OCI-LY1 (cell line): Measurements from ENCODE around the gene ZDBF2.

Experiments used
- H2AFZ ChIP-seq: fragments of 200-600 bp; sonication (generic), shearing (Covaris generic); 2 replicates; pipeline ENCODE4 v1.6.0; 2014; ENCODE audit warnings: antibody characterized with exemption, mild to moderate bottlenecking, low read length
- H3F3A ChIP-seq: fragments of 200-600 bp; sonication (generic), shearing (Covaris generic); 2 replicates; pipeline ENCODE4 v1.6.0; 2014; ENCODE audit warnings: mild to moderate bottlenecking, antibody characterized with exemption, low read length, moderate library complexity; ENCODE audit not compliant: insufficient read depth
- H3K27ac ChIP-seq: fragments of 200-600 bp; sonication (generic); 2 replicates; pipeline ENCODE4 v1.5.1; 2014; ENCODE audit warnings: low read length, mixed run types, mild to moderate bottlenecking, low read depth; ENCODE audit not compliant: poor library complexity, severe bottlenecking
- H3K27me3 ChIP-seq: fragments of 200-600 bp; sonication (generic); 2 replicates; pipeline ENCODE4 v1.6.0; 2014; ENCODE audit warnings: antibody characterized with exemption, mild to moderate bottlenecking, low read length, moderate library complexity; ENCODE audit not compliant: insufficient read depth
- H3K36me3 ChIP-seq: fragments of 200-600 bp; sonication (generic); 2 replicates; pipeline ENCODE4 v1.6.1; 2014; ENCODE audit warnings: mild to moderate bottlenecking, antibody characterized with exemption, low read length, moderate library complexity, mixed read lengths; ENCODE audit not compliant: insufficient read depth
- H3K4me1 ChIP-seq: fragments of 200-600 bp; sonication (generic); 2 replicates; pipeline ENCODE4 v1.5.1; 2014; ENCODE audit warnings: mild to moderate bottlenecking, low read length, moderate library complexity; ENCODE audit not compliant: insufficient read depth, severe bottlenecking
- H3K4me2 ChIP-seq: fragments of 200-600 bp; sonication (generic), shearing (Covaris generic); 2 replicates; pipeline ENCODE4 v1.6.1; 2014; ENCODE audit warnings: low read length
- H3K4me3 ChIP-seq: fragments of 200-600 bp; sonication (generic); 2 replicates; pipeline ENCODE4 v1.5.1; 2014; ENCODE audit warnings: low read length, low read depth, mild to moderate bottlenecking, mixed read lengths; ENCODE audit not compliant: poor library complexity, severe bottlenecking
- H3K79me2 ChIP-seq: fragments of 200-600 bp; shearing (Covaris generic); 2 replicates; pipeline ENCODE4 v1.6.1; 2016; ENCODE audit warnings: mixed run types, low read length, mixed read lengths; ENCODE audit not compliant: insufficient read depth
- H3K9ac ChIP-seq: fragments of 200-600 bp; sonication (generic), shearing (Covaris generic); 2 replicates; pipeline ENCODE4 v1.6.1; 2014; ENCODE audit warnings: mild to moderate bottlenecking, low read length, mixed read lengths
- H3K9me2 ChIP-seq: fragments of 200-600 bp; sonication (generic), shearing (Covaris generic); 2 replicates; pipeline ENCODE4 v1.6.1; 2014; ENCODE audit warnings: low read depth, mild to moderate bottlenecking, low read length, mixed read lengths
- H3K9me3 ChIP-seq: fragments of 200-600 bp; shearing (Covaris generic); 2 replicates; pipeline ENCODE4 v1.6.1; 2014; ENCODE audit warnings: low read length, mixed read lengths
- H4K20me1 ChIP-seq: fragments of 200-600 bp; sonication (generic), shearing (Covaris generic); 2 replicates; pipeline ENCODE4 v1.6.0; 2016; ENCODE audit warnings: mild to moderate bottlenecking, low read length; ENCODE audit not compliant: insufficient read depth
- CTCF ChIP-seq: fragments of 200-600 bp; sonication (generic), shearing (Covaris generic); IDR thresholded peaks from 2 replicates; pipeline ENCODE4 v1.5.1; 2017; ENCODE audit warnings: mild to moderate bottlenecking, antibody characterized with exemption, low read length, moderate library complexity, mixed read lengths
- EZH2 ChIP-seq: fragments of 200-600 bp; sonication (generic), shearing (Covaris generic); IDR thresholded peaks from 2 replicates; pipeline ENCODE4 v1.8.0; 2017; ENCODE audit warnings: borderline replicate concordance, mixed run types, mild to moderate bottlenecking, antibody characterized with exemption, low read length, moderate library complexity, mixed read lengths

The ZDBF2 gene

GRCh38 chr2:206336861-206337260, 62.4 kb downstream of the ZDBF2 start:
- H2AFZ ChIP-seq: no peak overlapping the region
- no peak overlapping the region for H3K9ac ChIP-seq
- no peak overlapping the region for H3K4me2 ChIP-seq
- TF ChIP-seq EZH2 (no peak), CTCF (no peak)
- no peak overlapping the region for H3K4me3 ChIP-seq
- no peak overlapping the region for H3K27ac ChIP-seq
- H3K4me1 ChIP-seq: no peaks in the 10 kb centered on the region
- no peaks in the 10 kb centered on the region for H3K27me3 ChIP-seq
- H3K36me3 ChIP-seq: no peaks in the 10 kb centered on the region
- H3F3A ChIP-seq: no peaks in the 10 kb centered on the region
- H3K9me3 ChIP-seq: no peaks in the 10 kb centered on the region
- no peaks in the 10 kb centered on the region for H4K20me1 ChIP-seq
- H3K79me2 ChIP-seq: no peaks in the 10 kb centered on the region
- H3K9me2 ChIP-seq: no peaks in the 10 kb centered on the region

GRCh38 chr2:206337956-206338355, 63.5 kb downstream of the ZDBF2 start:
- no peaks in the 10 kb centered on the region for H3K79me2 ChIP-seq
- H3K9me2 ChIP-seq: no peaks in the 10 kb centered on the region
- no peaks in the 10 kb centered on the region for H3K4me1 ChIP-seq
- H3K9me3 ChIP-seq: no peaks in the 10 kb centered on the region
- no peak for TF ChIP-seq CTCF
- no peak for TF ChIP-seq EZH2
- no peaks in the 10 kb centered on the region for H3K27me3 ChIP-seq
- H3K27ac ChIP-seq: no peak overlapping the region
- no peaks in the 10 kb centered on the region for H3K36me3 ChIP-seq
- H3K4me2 ChIP-seq: no peak overlapping the region
- no peak overlapping the region for H3K4me3 ChIP-seq
- no peaks in the 10 kb centered on the region for H3F3A ChIP-seq
- no peak overlapping the region for H3K9ac ChIP-seq
- H2AFZ ChIP-seq: no peak overlapping the region
- no peaks in the 10 kb centered on the region for H4K20me1 ChIP-seq

GRCh38 chr2:206341396-206341795, 66.9 kb downstream of the ZDBF2 start:
- no peaks in the 10 kb centered on the region; the same call in 1 of the 2 replicates for H3K27me3 ChIP-seq
- H3K9me2 ChIP-seq: no peaks in the 10 kb centered on the region
- H3K4me1 ChIP-seq: no peaks in the 10 kb centered on the region
- no peaks in the 10 kb centered on the region for H4K20me1 ChIP-seq
- no peak overlapping the region for H3K27ac ChIP-seq
- no peak overlapping the region for H2AFZ ChIP-seq
- no peak overlapping the region for H3K4me3 ChIP-seq
- no peak overlapping the region for H3K9ac ChIP-seq
- no peaks in the 10 kb centered on the region for H3F3A ChIP-seq
- H3K4me2 ChIP-seq: no peak overlapping the region
- no peaks in the 10 kb centered on the region for H3K36me3 ChIP-seq
- H3K9me3 ChIP-seq: no peaks in the 10 kb centered on the region
- no peaks in the 10 kb centered on the region for H3K79me2 ChIP-seq
- TF ChIP-seq CTCF (no peak), EZH2 (no peak)
